Body of pancreas (tissue), 4 donors: ENCODE results near the gene TSPYL1. TPM values are rescaled to one million over a fixed set of nuclear protein-coding genes. Genes with fewer than 3 reads are reported as not detected.

Experiments
- ATAC-seq: fragments of 150-250 bp; one replicate; pipeline ENCODE4 v1.9.1; 2016
- DNase-seq, 4 donors: peaks; one replicate each; pipeline ENCODE4 v3.0.0-alpha.2; 2019
- H3K27ac ChIP-seq, 4 donors: fragments of 200-600 bp; sonication (generic); 1 replicate in 3 of 4; 2 replicates in 1 of 4; pipeline versions ENCODE4 v1.5.1 to v1.6.1; 2016 to 2019; ENCODE audit warnings: mild to moderate bottlenecking in 1 of 4, mixed read lengths in 1 of 4, moderate library complexity in 1 of 4
- H3K27me3 ChIP-seq, 2 donors: fragments of 200-600 bp; sonication (generic); one replicate each; pipeline ENCODE4 v1.6.0; 2016; ENCODE audit warnings: mild to moderate bottlenecking in 1 of 2
- H3K36me3 ChIP-seq, 2 donors: fragments of 200-600 bp; sonication (generic); replicated peaks in 1 of 2; 2 replicates each; pipeline ENCODE4 v1.5.1; 2016; ENCODE audit warnings: low read depth in 2 of 2; ENCODE audit not compliant: insufficient read depth in 1 of 2
- H3K4me1 ChIP-seq: fragments of 200-600 bp; sonication (generic); one replicate; pipeline ENCODE4 v1.6.0; 2016
- H3K4me3 ChIP-seq, 2 donors: fragments of 200-600 bp; sonication (generic); 1 replicate in 1 of 2; 2 replicates in 1 of 2; pipeline ENCODE4 v1.5.1; 2016 to 2019
- H3K9me3 ChIP-seq, 3 donors: fragments of 200-600 bp; sonication (generic); 1 replicate in 2 of 3; 2 replicates in 1 of 3; pipeline ENCODE4 v1.5.1; 2016
- POLR2A ChIP-seq, 3 donors: fragments of 450-650 bp; IDR thresholded peaks; one replicate each; pipeline ENCODE4 v1.6.1; 2016; ENCODE audit warnings: antibody characterized with exemption in 3 of 3, mild to moderate bottlenecking in 2 of 3
- WGBS, 2 donors: methylation state at CpG; one replicate each; pipeline ENCODE4 v1.1.5; 2017; 5-methylcytosine and 5-hydroxymethylcytosine counted together
- intact Hi-C: fragments of 100-400 bp; cut with DNase I; formaldehyde crosslinking; loops from one replicate; pipeline ENCODE4 v1.15.1; 2023
- total RNA-seq, 2 donors: library from RNA; depleted of rRNA; stranded (reverse); fragments of >200 nt; gene quantifications; one replicate each; pipeline ENCODE4 v1.1.0, GENCODE V29; 2016
- TF ChIP-seq, protein P1 (sequence below), 7 experiments: fragments of 450-650 bp in 4 of 7; fragments of 200-600 bp in 3 of 7; sonication (generic) in 3 of 7; IDR thresholded peaks; one replicate each; pipeline ENCODE4 v1.5.1; 2016 to 2019; ENCODE audit warnings: antibody characterized with exemption in 7 of 7

The TSPYL1 gene
- total RNA-seq, 2 donors from 2014 or later, result 44.1 to 45.2 TPM

DNA sequence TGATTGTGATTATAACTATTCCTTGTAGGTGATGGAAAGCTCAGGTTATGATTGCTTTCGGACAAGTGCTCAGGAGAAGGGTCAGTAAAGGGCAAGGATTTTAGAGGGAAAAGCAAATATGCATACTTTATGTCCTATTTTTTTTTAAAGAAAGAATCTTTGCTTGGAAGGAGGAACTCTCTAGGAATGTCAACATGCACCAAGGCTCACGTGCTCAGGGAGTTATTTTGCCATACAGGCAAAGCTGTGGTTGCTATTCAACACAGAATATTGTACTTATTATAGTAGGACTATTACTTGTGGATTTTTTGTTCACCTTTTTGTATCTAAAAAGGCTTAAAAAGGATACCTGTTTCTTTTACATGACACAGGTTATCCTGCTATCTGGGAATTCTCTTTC is 3.0 kb upstream of the TSPYL1 start:
- no peak for ATAC-seq
- no peak for TF ChIP-seq POLR2A (IDR thresholded peaks at IDR 0.05)
- TF ChIP-seq, protein P1, sequence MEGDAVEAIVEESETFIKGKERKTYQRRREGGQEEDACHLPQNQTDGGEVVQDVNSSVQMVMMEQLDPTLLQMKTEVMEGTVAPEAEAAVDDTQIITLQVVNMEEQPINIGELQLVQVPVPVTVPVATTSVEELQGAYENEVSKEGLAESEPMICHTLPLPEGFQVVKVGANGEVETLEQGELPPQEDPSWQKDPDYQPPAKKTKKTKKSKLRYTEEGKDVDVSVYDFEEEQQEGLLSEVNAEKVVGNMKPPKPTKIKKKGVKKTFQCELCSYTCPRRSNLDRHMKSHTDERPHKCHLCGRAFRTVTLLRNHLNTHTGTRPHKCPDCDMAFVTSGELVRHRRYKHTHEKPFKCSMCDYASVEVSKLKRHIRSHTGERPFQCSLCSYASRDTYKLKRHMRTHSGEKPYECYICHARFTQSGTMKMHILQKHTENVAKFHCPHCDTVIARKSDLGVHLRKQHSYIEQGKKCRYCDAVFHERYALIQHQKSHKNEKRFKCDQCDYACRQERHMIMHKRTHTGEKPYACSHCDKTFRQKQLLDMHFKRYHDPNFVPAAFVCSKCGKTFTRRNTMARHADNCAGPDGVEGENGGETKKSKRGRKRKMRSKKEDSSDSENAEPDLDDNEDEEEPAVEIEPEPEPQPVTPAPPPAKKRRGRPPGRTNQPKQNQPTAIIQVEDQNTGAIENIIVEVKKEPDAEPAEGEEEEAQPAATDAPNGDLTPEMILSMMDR (IDR thresholded peaks at IDR 0.05), result no peak
- Histone ChIP-seq H3K9me3 (no peaks in the 10 kb centered on the region), H3K27me3 (no peaks in the 10 kb centered on the region), H3K4me3 (no peak overlapping the region), H3K27ac (no peak overlapping the region), H3K4me1 (peaks cover 16% of the 10 kb centered on the region), H3K36me3 (no peaks in the 10 kb centered on the region)
- intact Hi-C loops, result loop anchor here (10.0 kb wide), 1 partner anchor 242 kb away; no protein-coding TSS in a partner anchor
- DNase-seq, result no peak
- 73 to 78% methylated on average over 2 of the region's 2 CpGs for WGBS, 2 donors

DNA sequence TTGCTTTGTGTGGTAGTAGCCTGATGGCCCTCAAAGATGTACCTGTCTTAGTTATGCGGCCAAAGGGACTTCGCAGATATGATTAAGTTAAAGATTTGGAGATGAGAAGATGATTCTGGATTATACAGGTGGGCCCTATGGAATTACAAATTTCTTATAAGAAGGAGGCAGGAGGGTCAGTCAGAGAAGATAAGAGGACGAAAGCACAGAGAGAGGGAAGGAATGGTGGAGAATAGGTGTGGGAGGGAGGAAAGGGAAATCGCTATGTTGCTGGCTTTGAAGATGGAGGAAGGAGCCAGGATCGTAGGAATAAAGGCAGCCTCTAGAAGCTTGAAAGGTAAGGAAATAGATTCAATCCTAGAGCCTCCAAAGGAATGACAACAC is 1.2 kb upstream of the TSPYL1 start:
- Histone ChIP-seq H3K36me3 (no peaks in the 10 kb centered on the region), H3K4me3 (no peak overlapping the region), H3K27me3 (no peaks in the 10 kb centered on the region), H3K27ac (peak overlapping the region in 2 of 4 donors; percentile 95 to 98), H3K4me1 (peaks cover 33% of the 10 kb centered on the region), H3K9me3 (no peaks in the 10 kb centered on the region)
- 86 to 90% methylated on average over 5 of the region's 5 CpGs for WGBS, 2 donors
- no peak for TF ChIP-seq POLR2A (IDR thresholded peaks at IDR 0.05)
- TF ChIP-seq, protein P1 (IDR thresholded peaks at IDR 0.05), result no peak
- intact Hi-C loops, result loop anchor here (10.0 kb wide), 1 partner anchor 244 kb away; no protein-coding TSS in a partner anchor
- no peak for ATAC-seq
- no peak for DNase-seq

DNA sequence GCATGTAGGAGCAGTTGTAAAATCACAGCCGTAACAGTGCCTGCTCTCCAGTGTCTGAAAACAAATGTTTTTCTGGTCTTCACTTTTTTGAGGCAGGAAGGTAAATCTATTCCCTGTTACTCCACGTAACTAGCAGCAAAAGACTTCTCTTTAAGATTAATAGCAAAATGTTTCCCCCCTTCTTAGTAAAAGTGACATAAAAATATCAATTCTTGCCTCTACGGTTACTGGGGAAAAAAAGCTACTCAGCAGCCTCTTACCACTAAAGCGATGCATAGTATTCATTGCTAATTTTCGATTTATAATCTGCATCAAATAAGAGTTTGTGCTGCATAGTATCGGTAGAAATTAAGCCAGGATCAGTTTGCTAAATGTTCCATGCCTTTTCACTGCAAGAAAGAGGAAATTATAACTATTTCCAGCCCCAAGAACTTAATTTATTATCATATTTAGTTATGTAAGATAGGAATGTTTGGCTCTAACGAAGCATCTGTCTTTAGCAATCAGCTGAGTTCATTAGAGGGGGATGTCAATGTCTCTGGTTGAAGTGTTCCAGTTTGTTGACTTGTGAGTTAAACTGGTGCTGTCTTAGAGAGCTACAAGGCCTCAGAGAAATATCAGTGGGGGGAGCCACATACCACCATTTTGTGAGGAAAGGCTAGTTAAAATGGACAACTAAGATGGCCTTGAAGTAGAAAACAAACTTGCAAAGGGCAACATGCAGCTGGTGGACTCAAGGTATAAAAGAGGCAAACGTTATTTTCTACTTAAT is 617 bp upstream of the TSPYL1 start:
- H3K27ac ChIP-seq, result peak overlapping the region; percentile 70 to 99 (median 96)
- no peak for DNase-seq
- peak overlapping the region; percentile 79 to 89 for H3K4me3 ChIP-seq
- intact Hi-C loops, result loop anchor here (10.0 kb wide), 1 partner anchor 244 kb away; no protein-coding TSS in a partner anchor
- H3K27me3 ChIP-seq, result no peaks in the 10 kb centered on the region
- H3K9me3 ChIP-seq, result no peaks in the 10 kb centered on the region
- TF ChIP-seq, protein P1 (IDR thresholded peaks at IDR 0.05), result no peak
- no peak for TF ChIP-seq POLR2A (IDR thresholded peaks at IDR 0.05)
- H3K36me3 ChIP-seq, result no peaks in the 10 kb centered on the region
- 2 to 4% methylated on average over 8 of the region's 8 CpGs for WGBS, 2 donors
- peaks cover 39% of the 10 kb centered on the region for H3K4me1 ChIP-seq
- ATAC-seq, result no peak

DNA sequence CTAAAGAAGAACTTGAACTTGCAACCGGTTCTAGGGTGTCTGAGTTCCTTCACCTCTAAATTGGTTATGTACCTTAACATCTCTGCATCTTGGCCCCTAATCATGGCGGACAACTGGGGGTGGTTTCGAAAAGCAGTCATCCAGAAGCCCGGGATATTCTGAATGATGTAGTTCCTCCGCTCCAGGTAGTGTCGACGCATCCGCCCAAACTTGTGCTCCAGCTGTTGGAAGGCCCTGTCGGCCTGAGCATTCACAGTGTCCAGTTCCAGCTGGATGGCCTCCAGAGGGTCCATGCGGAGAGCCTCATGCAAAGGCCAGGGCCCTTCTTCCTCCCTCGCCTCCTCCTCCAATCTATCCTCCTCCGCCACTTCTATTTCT is 887 bp downstream of the TSPYL1 start:
- TF ChIP-seq, protein P1 (IDR thresholded peaks at IDR 0.05), result no peak
- TF ChIP-seq POLR2A (IDR thresholded peaks at IDR 0.05), result no peak
- H3K4me1 ChIP-seq, result peaks cover 48% of the 10 kb centered on the region
- H3K9me3 ChIP-seq, result no peaks in the 10 kb centered on the region
- H3K27ac ChIP-seq, result peak overlapping the region; percentile 95 to 99 (median 98)
- ATAC-seq (peak; percentile 40), DNase-seq (peak; percentile 60 to 80 (median 74))
- no peaks in the 10 kb centered on the region for H3K36me3 ChIP-seq
- intact Hi-C loops, result no loop called here
- 4 to 8% methylated on average over 12 of the region's 12 CpGs for WGBS, 2 donors
- H3K27me3 ChIP-seq, result no peaks in the 10 kb centered on the region
- H3K4me3 ChIP-seq, result peak overlapping the region; percentile 79 to 89

DNA sequence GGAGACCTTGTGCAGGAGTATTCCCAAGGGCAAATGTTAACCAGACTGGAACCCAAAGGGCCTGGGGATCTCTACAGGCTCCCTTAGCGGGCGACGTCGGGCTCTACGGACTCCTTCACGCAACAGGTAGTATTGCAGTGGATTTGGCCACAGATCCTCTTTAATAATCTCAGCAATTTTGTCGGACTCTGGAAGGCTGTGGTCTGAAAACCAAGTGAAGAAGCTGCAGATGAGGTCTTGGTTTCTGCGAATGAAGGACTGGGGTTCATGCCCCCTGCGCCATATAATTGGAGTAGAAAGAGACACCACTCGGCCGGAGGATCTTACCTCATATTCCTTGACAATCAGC is 1.3 kb downstream of the TSPYL1 start:
- no peak for TF ChIP-seq POLR2A (IDR thresholded peaks at IDR 0.05)
- TF ChIP-seq, protein P1 (IDR thresholded peaks at IDR 0.05), result no peak
- H3K9me3 ChIP-seq, result no peaks in the 10 kb centered on the region
- peak overlapping the region; percentile 95 to 99 (median 98) for H3K27ac ChIP-seq
- H3K4me1 ChIP-seq, result peaks cover 48% of the 10 kb centered on the region
- ATAC-seq (no peak), DNase-seq (no peak)
- WGBS, 2 donors, result 33 to 40% methylated on average over 9 to 11 of the region's 11 CpGs
- peaks cover 0 to under 1% of the 10 kb centered on the region in 2 donors for H3K36me3 ChIP-seq
- H3K27me3 ChIP-seq, result no peaks in the 10 kb centered on the region
- intact Hi-C loops, result no loop called here
- peak overlapping the region; percentile 79 to 89 for H3K4me3 ChIP-seq
